GM12878 (cell line): ENCODE results near the gene KIAA1671. TPM values are rescaled to one million over a fixed set of nuclear protein-coding genes. Genes with fewer than 3 reads are reported as not detected.

Experiments used
- ASH2L ChIP-seq: fragments of 300-600, 200-600 bp; sonication (generic); IDR thresholded peaks from 2 replicates; pipeline ENCODE4 v1.6.1; 2017; ENCODE audit warnings: low read depth, mild to moderate bottlenecking, borderline replicate concordance
- BACH1 ChIP-seq: fragments of 450-650 bp; IDR thresholded peaks from 2 replicates; pipeline ENCODE4 v1.6.1; 2017; ENCODE audit warnings: mild to moderate bottlenecking, borderline replicate concordance
- CHD2 ChIP-seq: IDR thresholded peaks from 2 replicates; pipeline ENCODE4 v1.6.1; 2011; ENCODE audit warnings: low read depth, low read length, improper control_type of control experiment, borderline replicate concordance
- CHD4 ChIP-seq: fragments of 200-600 bp; sonication (generic); IDR thresholded peaks from 2 replicates; pipeline ENCODE4 v1.6.1; 2016; ENCODE audit warnings: mild to moderate bottlenecking
- FOXM1 ChIP-seq: IDR thresholded peaks from 2 replicates; pipeline ENCODE4 v1.6.1; 2012; ENCODE audit warnings: low read depth, mild to moderate bottlenecking, inconsistent platforms, low read length, moderate library complexity
- GATAD2B ChIP-seq: fragments of 450-650 bp; conservative IDR thresholded peaks from 2 replicates; pipeline ENCODE4 v1.6.1; 2017; ENCODE audit warnings: low read depth, mild to moderate bottlenecking, moderate library complexity
- IKZF1 ChIP-seq: fragments of 450-650 bp; conservative IDR thresholded peaks from 2 replicates; pipeline ENCODE4 v1.6.1; 2017; ENCODE audit warnings: antibody characterized with exemption, mild to moderate bottlenecking
- LARP7 ChIP-seq: fragments of 450-650 bp; IDR thresholded peaks from 2 replicates; pipeline ENCODE4 v1.6.1; 2017; ENCODE audit warnings: mild to moderate bottlenecking
- MEF2B ChIP-seq: fragments of 450-650 bp; IDR thresholded peaks from 2 replicates; pipeline ENCODE4 v1.6.1; 2018; ENCODE audit warnings: mild to moderate bottlenecking, moderate library complexity; ENCODE audit not compliant: partially characterized antibody, poor library complexity, severe bottlenecking
- MTA2 ChIP-seq: fragments of 450-650 bp; IDR thresholded peaks from 2 replicates; pipeline ENCODE4 v1.6.1; 2016; ENCODE audit warnings: low read depth, mild to moderate bottlenecking, moderate library complexity
- POLR2AphosphoS2 ChIP-seq: IDR thresholded peaks from 2 replicates; pipeline ENCODE4 v1.6.1; 2011; ENCODE audit warnings: low read depth, mild to moderate bottlenecking, low read length, improper control_type of control experiment, moderate library complexity
- PRDM15 ChIP-seq: fragments of 450-650 bp; formaldehyde crosslinking; IDR thresholded peaks from 2 replicates; pipeline ENCODE4 v1.4.0; 2020; ENCODE audit warnings: mild to moderate bottlenecking, moderate library complexity
- RUNX3 ChIP-seq: IDR thresholded peaks from 2 replicates; pipeline ENCODE4 v1.6.1; 2012; ENCODE audit warnings: low read length, inconsistent platforms
- SUZ12 ChIP-seq: fragments of 200-600 bp; sonication (generic); IDR thresholded peaks from one replicate; pipeline ENCODE4 v1.6.1; 2018; ENCODE audit warnings: antibody characterized with exemption, mild to moderate bottlenecking; ENCODE audit not compliant: unreplicated experiment
- TCF3 ChIP-seq: IDR thresholded peaks from 2 replicates; pipeline ENCODE4 v1.6.1; 2012; ENCODE audit warnings: low read depth, mild to moderate bottlenecking, low read length, borderline replicate concordance; ENCODE audit not compliant: insufficient read depth
- ZNF217 ChIP-seq: fragments of 450-650 bp; IDR thresholded peaks from 2 replicates; pipeline ENCODE4 v1.6.1; 2017; ENCODE audit warnings: antibody characterized with exemption, mild to moderate bottlenecking
- polyA plus RNA-seq, 11 experiments: library from polyadenylated mRNA; depleted of rRNA in 4 of 11; unstranded in 6 of 11; stranded (reverse) in 5 of 11; fragments of >200 nt; fragmentation: Nextera tagmentation in 4 of 11; fragmentation: Illumina TruSeq in 1 of 11; extraction: Ambion mirVana in 4 of 11; extraction: Trizol in 1 of 11; gene quantifications; 1 replicate in 1 of 11; 2 replicates in 10 of 11; pipeline versions ENCODE4 v1.2.1 to v1.2.3, GENCODE V29; 2011 to 2016; ENCODE audit warnings: inconsistent platforms in 2 of 11, missing spikeins in 2 of 11, low read depth in 1 of 11
- total RNA-seq, 4 experiments: library from RNA; depleted of rRNA in 3 of 4; stranded (reverse); fragments of >200 nt in 3 of 4; fragmentation: Illumina TruSeq in 1 of 4; extraction: Trizol in 1 of 4; gene quantifications; 2 replicates each; pipeline versions ENCODE4 v1.2.1 to v1.2.3, GENCODE V29; 2013 to 2021
- TF ChIP-seq, protein P1 (sequence below): fragments of 450-650 bp; IDR thresholded peaks from 2 replicates; pipeline ENCODE4 v1.6.1; 2017; ENCODE audit warnings: mild to moderate bottlenecking
- TF ChIP-seq, protein P2 (sequence below): fragments of 450-650 bp; IDR thresholded peaks from 2 replicates; pipeline ENCODE4 v1.6.1; 2016; ENCODE audit warnings: mild to moderate bottlenecking
- TF ChIP-seq, protein P3 (sequence below): fragments of 150-350 bp; IDR thresholded peaks from 2 replicates; pipeline ENCODE4 v1.6.1; 2016; ENCODE audit warnings: low read depth, low read length

Gene KIAA1671
- total and polyA plus RNA-seq, 10 of the 15 experiments (the other 5 are each of a cell fraction or from before 2014, with no cell fraction given) = 0.05 to 2.7 (median 0.33) TPM

GRCh38 chr22:25085930-25086901 lies 133.7 kb downstream of the KIAA1671 start (continued):
- TF ChIP-seq PRDM15 (CRISPR knock-in tag) (no peak), BACH1 (no peak; the same call in 1 of the 2 replicates), MEF2B (peak; percentile 43), TCF3 (no peak), SUZ12 (no peak), RUNX3 (peak; percentile 39; the same call in 1 of the 2 replicates), GATAD2B (no peak; the same call in 1 of the 2 replicates), FOXM1 (no peak), LARP7 (0 out of 2 replicates have a peak, but pooled peaks have one; percentile 44), POLR2AphosphoS2 (no peak), CHD4 (no peak), CHD2 (peak; percentile 23; the same call in 1 of the 2 replicates), IKZF1 (peak; percentile 78), ASH2L (no peak), MTA2 (peak; percentile 97), ZNF217 (peak; percentile 85)
- TF ChIP-seq, protein P1, sequence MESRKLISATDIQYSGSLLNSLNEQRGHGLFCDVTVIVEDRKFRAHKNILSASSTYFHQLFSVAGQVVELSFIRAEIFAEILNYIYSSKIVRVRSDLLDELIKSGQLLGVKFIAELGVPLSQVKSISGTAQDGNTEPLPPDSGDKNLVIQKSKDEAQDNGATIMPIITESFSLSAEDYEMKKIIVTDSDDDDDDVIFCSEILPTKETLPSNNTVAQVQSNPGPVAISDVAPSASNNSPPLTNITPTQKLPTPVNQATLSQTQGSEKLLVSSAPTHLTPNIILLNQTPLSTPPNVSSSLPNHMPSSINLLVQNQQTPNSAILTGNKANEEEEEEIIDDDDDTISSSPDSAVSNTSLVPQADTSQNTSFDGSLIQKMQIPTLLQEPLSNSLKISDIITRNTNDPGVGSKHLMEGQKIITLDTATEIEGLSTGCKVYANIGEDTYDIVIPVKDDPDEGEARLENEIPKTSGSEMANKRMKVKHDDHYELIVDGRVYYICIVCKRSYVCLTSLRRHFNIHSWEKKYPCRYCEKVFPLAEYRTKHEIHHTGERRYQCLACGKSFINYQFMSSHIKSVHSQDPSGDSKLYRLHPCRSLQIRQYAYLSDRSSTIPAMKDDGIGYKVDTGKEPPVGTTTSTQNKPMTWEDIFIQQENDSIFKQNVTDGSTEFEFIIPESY = no peak
- TF ChIP-seq, protein P2, sequence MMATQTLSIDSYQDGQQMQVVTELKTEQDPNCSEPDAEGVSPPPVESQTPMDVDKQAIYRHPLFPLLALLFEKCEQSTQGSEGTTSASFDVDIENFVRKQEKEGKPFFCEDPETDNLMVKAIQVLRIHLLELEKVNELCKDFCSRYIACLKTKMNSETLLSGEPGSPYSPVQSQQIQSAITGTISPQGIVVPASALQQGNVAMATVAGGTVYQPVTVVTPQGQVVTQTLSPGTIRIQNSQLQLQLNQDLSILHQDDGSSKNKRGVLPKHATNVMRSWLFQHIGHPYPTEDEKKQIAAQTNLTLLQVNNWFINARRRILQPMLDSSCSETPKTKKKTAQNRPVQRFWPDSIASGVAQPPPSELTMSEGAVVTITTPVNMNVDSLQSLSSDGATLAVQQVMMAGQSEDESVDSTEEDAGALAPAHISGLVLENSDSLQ = peak; percentile 55; the same call in 1 of the 2 replicates
- TF ChIP-seq, protein P3, sequence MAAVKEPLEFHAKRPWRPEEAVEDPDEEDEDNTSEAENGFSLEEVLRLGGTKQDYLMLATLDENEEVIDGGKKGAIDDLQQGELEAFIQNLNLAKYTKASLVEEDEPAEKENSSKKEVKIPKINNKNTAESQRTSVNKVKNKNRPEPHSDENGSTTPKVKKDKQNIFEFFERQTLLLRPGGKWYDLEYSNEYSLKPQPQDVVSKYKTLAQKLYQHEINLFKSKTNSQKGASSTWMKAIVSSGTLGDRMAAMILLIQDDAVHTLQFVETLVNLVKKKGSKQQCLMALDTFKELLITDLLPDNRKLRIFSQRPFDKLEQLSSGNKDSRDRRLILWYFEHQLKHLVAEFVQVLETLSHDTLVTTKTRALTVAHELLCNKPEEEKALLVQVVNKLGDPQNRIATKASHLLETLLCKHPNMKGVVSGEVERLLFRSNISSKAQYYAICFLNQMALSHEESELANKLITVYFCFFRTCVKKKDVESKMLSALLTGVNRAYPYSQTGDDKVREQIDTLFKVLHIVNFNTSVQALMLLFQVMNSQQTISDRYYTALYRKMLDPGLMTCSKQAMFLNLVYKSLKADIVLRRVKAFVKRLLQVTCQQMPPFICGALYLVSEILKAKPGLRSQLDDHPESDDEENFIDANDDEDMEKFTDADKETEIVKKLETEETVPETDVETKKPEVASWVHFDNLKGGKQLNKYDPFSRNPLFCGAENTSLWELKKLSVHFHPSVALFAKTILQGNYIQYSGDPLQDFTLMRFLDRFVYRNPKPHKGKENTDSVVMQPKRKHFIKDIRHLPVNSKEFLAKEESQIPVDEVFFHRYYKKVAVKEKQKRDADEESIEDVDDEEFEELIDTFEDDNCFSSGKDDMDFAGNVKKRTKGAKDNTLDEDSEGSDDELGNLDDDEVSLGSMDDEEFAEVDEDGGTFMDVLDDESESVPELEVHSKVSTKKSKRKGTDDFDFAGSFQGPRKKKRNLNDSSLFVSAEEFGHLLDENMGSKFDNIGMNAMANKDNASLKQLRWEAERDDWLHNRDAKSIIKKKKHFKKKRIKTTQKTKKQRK = no peak
